ENCODE data around the gene SFXN4.
"Not testable (repeated sequence)": the region's sequence is repeated elsewhere in the genome, so short reads cannot be mapped to it uniquely, and the experiment has no call there.

DNA sequence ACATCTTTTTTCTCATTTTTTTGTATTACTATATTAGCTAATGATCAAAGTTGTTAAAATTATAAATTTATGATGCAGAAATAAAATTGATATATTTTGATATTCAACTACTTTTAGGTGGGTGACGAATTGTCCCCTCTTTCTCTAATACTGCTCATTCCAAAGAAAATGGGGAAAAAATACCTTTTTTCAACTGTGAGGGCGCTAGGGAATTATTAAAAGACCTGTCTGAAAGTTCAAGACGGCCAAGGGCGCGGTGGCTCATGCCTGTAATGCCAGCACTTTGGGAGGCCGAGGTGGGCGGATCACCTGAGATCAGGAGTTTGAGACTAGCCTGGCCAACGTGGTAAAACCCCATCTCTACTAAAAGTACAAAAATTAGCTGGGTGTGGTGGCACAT lies 27.6 kb downstream of the SFXN4 start:
- TF ChIP-seq, protein P1, sequence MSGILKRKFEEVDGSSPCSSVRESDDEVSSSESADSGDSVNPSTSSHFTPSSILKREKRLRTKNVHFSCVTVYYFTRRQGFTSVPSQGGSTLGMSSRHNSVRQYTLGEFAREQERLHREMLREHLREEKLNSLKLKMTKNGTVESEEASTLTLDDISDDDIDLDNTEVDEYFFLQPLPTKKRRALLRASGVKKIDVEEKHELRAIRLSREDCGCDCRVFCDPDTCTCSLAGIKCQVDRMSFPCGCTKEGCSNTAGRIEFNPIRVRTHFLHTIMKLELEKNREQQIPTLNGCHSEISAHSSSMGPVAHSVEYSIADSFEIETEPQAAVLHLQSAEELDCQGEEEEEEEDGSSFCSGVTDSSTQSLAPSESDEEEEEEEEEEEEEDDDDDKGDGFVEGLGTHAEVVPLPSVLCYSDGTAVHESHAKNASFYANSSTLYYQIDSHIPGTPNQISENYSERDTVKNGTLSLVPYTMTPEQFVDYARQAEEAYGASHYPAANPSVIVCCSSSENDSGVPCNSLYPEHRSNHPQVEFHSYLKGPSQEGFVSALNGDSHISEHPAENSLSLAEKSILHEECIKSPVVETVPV (CRISPR knock-in tag; IDR thresholded peaks at IDR 0.05), result not testable (repeated sequence)
- TF ChIP-seq ZNF565 (CRISPR knock-in tag; conservative IDR thresholded peaks at IDR 0.05; ENCODE audit: low read depth); ZNF70 (CRISPR knock-in tag; IDR thresholded peaks at IDR 0.05): not testable (repeated sequence)
